Astrocyte (in vitro differentiated cells and primary cell): ENCODE data around the gene RASAL1. TPM values are rescaled to one million over a fixed set of nuclear protein-coding genes. Genes with fewer than 3 reads are reported as not detected.

Experiments
- DNase-seq: peaks from one replicate; pipeline ENCODE4 v3.0.0-alpha.2; 2010; ENCODE audit warnings: low read depth
- FAIRE-seq: peaks from 2 replicates; lab custom pipeline; 2011; peaks lifted over from hg19 to GRCh38; lab: Jason Lieb, UNC
- H2AFZ ChIP-seq: 2 replicates; pipeline ENCODE4 v1.6.0; 2012; ENCODE audit warnings: low read depth, low read length, inconsistent platforms
- H3K27ac ChIP-seq: 2 replicates; pipeline ENCODE4 v1.5.1; 2011; ENCODE audit warnings: low read depth, low read length, inconsistent platforms
- H3K27me3 ChIP-seq: 2 replicates; pipeline ENCODE4 v1.6.0; 2011; ENCODE audit warnings: low read length, inconsistent platforms; ENCODE audit not compliant: insufficient read depth
- H3K36me3 ChIP-seq: 2 replicates; pipeline ENCODE4 v1.5.1; 2011; ENCODE audit warnings: low read length, inconsistent platforms; ENCODE audit not compliant: insufficient read depth
- H3K4me1 ChIP-seq: 2 replicates; pipeline ENCODE4 v1.5.1; 2011; ENCODE audit warnings: low read length, inconsistent platforms; ENCODE audit not compliant: insufficient read depth
- H3K4me2 ChIP-seq: 2 replicates; pipeline ENCODE4 v1.6.0; 2012; ENCODE audit warnings: low read length, inconsistent platforms
- H3K4me3 ChIP-seq: 2 replicates; pipeline ENCODE4 v1.5.1; 2011; ENCODE audit warnings: low read depth, mild to moderate bottlenecking, low read length, inconsistent platforms; ENCODE audit not compliant: insufficient read depth
- H3K79me2 ChIP-seq: 2 replicates; pipeline ENCODE4 v1.6.0; 2012; ENCODE audit warnings: mild to moderate bottlenecking, low read length, inconsistent platforms; ENCODE audit not compliant: insufficient read depth
- H3K9ac ChIP-seq: 2 replicates; pipeline ENCODE4 v1.6.0; 2012; ENCODE audit warnings: mild to moderate bottlenecking, low read length, inconsistent platforms
- H3K9me3 ChIP-seq: 2 replicates; pipeline ENCODE4 v1.5.1; 2012; ENCODE audit warnings: low read depth, mild to moderate bottlenecking, low read length, inconsistent platforms; ENCODE audit not compliant: insufficient read depth
- H4K20me1 ChIP-seq: 2 replicates; pipeline ENCODE4 v1.6.0; 2012; ENCODE audit warnings: low read length, inconsistent platforms; ENCODE audit not compliant: insufficient read depth
- H3K27ac Mint-ChIP-seq: one replicate; pipeline ENCODE4 v1.8.0; 2021; ENCODE audit warnings: mild to moderate bottlenecking, mixed read lengths; ENCODE audit not compliant: unreplicated experiment
- H3K27me3 Mint-ChIP-seq: one replicate; pipeline ENCODE4 v1.8.0; 2021; ENCODE audit warnings: low read depth, mixed read lengths; ENCODE audit not compliant: unreplicated experiment
- H3K36me3 Mint-ChIP-seq: one replicate; pipeline ENCODE4 v1.8.0; 2021; ENCODE audit warnings: low read depth, mixed read lengths; ENCODE audit not compliant: unreplicated experiment
- H3K4me1 Mint-ChIP-seq: one replicate; pipeline ENCODE4 v1.8.0; 2021; ENCODE audit warnings: low read depth, mixed read lengths; ENCODE audit not compliant: unreplicated experiment
- H3K4me3 Mint-ChIP-seq: one replicate; pipeline ENCODE4 v1.8.0; 2021; ENCODE audit warnings: mild to moderate bottlenecking, moderate library complexity, mixed read lengths; ENCODE audit not compliant: unreplicated experiment
- H3K9me3 Mint-ChIP-seq: one replicate; pipeline ENCODE4 v1.8.0; 2021; ENCODE audit warnings: mild to moderate bottlenecking, mixed read lengths; ENCODE audit not compliant: unreplicated experiment
- EZH2 ChIP-seq: IDR thresholded peaks from 2 replicates; pipeline ENCODE4 v1.6.1; 2012; ENCODE audit warnings: mild to moderate bottlenecking, low read length, inconsistent platforms; ENCODE audit not compliant: insufficient read depth
- total RNA-seq: library from RNA; stranded (reverse); gene quantifications from 2 replicates; pipeline ENCODE4 v1.2.1, GENCODE V29; 2021
- TF ChIP-seq, protein P1 (sequence below): IDR thresholded peaks from 2 replicates; pipeline ENCODE4 v1.5.1; 2011; ENCODE audit warnings: low read depth, mild to moderate bottlenecking, inconsistent platforms, low read length, moderate library complexity; ENCODE audit not compliant: insufficient read depth

Gene RASAL1
- total RNA-seq, 1 donor from 2014 or later, result 0.48 TPM

DNA sequence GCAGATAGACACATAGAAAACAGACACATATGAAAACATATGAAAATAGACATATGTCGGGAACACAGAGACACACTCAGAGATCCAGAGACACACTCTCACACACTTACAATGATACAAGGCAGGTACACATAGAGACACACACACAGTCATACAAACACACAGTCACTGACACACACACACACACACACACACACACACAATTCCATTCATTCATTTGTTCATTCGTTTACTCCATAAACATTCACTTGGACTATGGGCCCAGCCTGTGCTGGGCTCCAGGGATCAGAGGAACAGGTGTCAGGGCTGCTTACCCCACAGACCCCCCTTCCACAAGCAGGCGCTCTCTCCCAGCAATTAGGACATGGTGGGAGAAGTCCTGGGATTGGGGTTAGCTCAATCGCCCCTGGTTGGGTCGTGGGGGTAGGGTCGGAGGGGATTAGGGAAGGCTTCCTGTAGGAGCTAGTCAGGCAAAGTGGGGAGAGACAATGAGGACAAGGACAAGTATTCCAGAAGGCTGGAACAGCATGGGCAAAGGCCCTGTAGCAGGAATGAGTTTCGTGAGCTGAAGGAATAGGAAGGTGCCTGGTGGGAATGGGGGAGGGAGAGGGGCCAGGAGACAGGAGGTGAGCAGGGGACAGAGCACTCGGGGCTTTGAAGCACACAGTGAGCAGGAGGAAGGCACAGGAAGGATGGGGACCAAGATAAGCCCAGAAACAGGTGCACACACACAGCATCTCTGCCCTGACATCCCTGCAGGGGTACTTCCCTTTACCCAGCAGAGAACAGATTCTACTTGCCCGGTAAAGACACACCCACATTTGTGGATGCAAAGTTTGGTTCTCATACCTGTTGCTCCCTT, 6.5 kb downstream of the RASAL1 start:
- peaks cover 46% of the 10 kb centered on the region for H3K27me3 Mint-ChIP-seq

DNA sequence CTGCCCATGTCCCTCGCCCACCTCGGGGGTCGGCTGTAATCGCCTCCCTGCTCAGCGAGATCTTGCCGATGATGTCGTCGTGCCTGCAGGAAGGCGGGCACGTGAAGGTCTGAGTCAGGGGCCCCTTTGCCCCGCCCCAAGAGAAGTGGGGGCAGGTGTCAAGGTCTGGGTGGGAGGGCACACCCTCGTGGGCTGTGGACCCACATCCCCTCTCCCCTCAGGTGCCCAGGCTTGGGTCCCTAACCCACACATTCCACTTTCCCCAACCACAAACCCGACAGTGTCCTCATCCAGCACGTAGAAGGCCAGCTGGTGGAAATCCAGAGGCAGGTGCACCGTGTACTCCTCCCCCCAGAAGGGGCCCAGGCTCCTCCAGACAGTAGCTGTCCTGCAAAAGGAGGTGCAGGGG, 7.8 kb downstream of the RASAL1 start:
- Histone ChIP-seq H3K9me3 (no peaks in the 10 kb centered on the region), H3K9ac (no peak overlapping the region), H3K4me3 (no peak overlapping the region), H2AFZ (no peak overlapping the region), H3K79me2 (no peaks in the 10 kb centered on the region), H3K36me3 (no peaks in the 10 kb centered on the region), H3K27ac (no peak overlapping the region), H4K20me1 (no peaks in the 10 kb centered on the region), H3K27me3 (peaks cover 6% of the 10 kb centered on the region), H3K4me2 (no peak overlapping the region), H3K4me1 (no peaks in the 10 kb centered on the region)
- DNase-seq (no peak), FAIRE-seq (no peak)
- no peak for TF ChIP-seq EZH2
- TF ChIP-seq, protein P1, sequence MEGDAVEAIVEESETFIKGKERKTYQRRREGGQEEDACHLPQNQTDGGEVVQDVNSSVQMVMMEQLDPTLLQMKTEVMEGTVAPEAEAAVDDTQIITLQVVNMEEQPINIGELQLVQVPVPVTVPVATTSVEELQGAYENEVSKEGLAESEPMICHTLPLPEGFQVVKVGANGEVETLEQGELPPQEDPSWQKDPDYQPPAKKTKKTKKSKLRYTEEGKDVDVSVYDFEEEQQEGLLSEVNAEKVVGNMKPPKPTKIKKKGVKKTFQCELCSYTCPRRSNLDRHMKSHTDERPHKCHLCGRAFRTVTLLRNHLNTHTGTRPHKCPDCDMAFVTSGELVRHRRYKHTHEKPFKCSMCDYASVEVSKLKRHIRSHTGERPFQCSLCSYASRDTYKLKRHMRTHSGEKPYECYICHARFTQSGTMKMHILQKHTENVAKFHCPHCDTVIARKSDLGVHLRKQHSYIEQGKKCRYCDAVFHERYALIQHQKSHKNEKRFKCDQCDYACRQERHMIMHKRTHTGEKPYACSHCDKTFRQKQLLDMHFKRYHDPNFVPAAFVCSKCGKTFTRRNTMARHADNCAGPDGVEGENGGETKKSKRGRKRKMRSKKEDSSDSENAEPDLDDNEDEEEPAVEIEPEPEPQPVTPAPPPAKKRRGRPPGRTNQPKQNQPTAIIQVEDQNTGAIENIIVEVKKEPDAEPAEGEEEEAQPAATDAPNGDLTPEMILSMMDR, result no peak
- Mint-ChIP-seq H3K27ac (no peak overlapping the region), H3K36me3 (peaks cover 2% of the 10 kb centered on the region), H3K4me1 (no peaks in the 10 kb centered on the region), H3K9me3 (peaks cover 7% of the 10 kb centered on the region), H3K27me3 (peaks cover 41% of the 10 kb centered on the region), H3K4me3 (no peak overlapping the region)

More for the DNA sequence above, 6.5 kb downstream of the RASAL1 start:
- H4K20me1 ChIP-seq, result no peaks in the 10 kb centered on the region
- peaks cover 3% of the 10 kb centered on the region for H3K9me3 Mint-ChIP-seq
- H3K27me3 ChIP-seq, result peaks cover 6% of the 10 kb centered on the region
- DNase-seq, result no peak
- no peaks in the 10 kb centered on the region for H3K79me2 ChIP-seq
- H3K4me2 ChIP-seq, result no peak overlapping the region
- no peak for FAIRE-seq
- no peak overlapping the region for H3K9ac ChIP-seq
- no peaks in the 10 kb centered on the region for H3K36me3 ChIP-seq
- H3K27ac Mint-ChIP-seq, result no peak overlapping the region
- no peak overlapping the region for H3K4me3 Mint-ChIP-seq
- H3K4me1 ChIP-seq, result no peaks in the 10 kb centered on the region
- no peaks in the 10 kb centered on the region for H3K9me3 ChIP-seq
- no peak overlapping the region for H3K4me3 ChIP-seq
- peaks cover 2% of the 10 kb centered on the region for H3K36me3 Mint-ChIP-seq
- no peaks in the 10 kb centered on the region for H3K4me1 Mint-ChIP-seq
- H3K27ac ChIP-seq, result no peak overlapping the region
- no peak overlapping the region for H2AFZ ChIP-seq
- TF ChIP-seq, protein P1, result no peak
- no peak for TF ChIP-seq EZH2
